GM12891 (cell line): ENCODE results near the gene FAM169A.
A peak's percentile ranks its signal among the peaks of the same experiment; 100 is the strongest.
"Not testable (repeated sequence)": the region's sequence is repeated elsewhere in the genome, so short reads cannot be mapped to it uniquely, and the experiment has no call there.

Experiments
- DNase-seq: peaks from one replicate; pipeline ENCODE4 v3.0.0; 2011; ENCODE audit warnings: low spot score; ENCODE audit not compliant: insufficient read length
- FAIRE-seq: peaks from 2 replicates; lab custom pipeline; 2011; peaks lifted over from hg19 to GRCh38; lab: Jason Lieb, UNC
- PAX5 ChIP-seq: IDR thresholded peaks from 2 replicates; pipeline ENCODE4 v1.6.1; 2011; ENCODE audit warnings: low read length, moderate library complexity, mild to moderate bottlenecking; ENCODE audit not compliant: insufficient read depth, severe bottlenecking
- POLR2A ChIP-seq: IDR thresholded peaks from 2 replicates; pipeline ENCODE4 v1.6.1; 2011; ENCODE audit warnings: low read depth, low read length, control low read depth
- POLR2AphosphoS5 ChIP-seq: IDR thresholded peaks from 2 replicates; pipeline ENCODE4 v1.6.1; 2011; ENCODE audit warnings: low read depth, low read length, control low read depth
- POU2F2 ChIP-seq: IDR thresholded peaks from 2 replicates; pipeline ENCODE4 v1.6.1; 2011; ENCODE audit warnings: low read depth, mild to moderate bottlenecking, control low read depth, low read length, moderate library complexity
- SPI1 ChIP-seq: IDR thresholded peaks from 2 replicates; pipeline ENCODE4 v1.6.1; 2011; ENCODE audit warnings: low read depth, low read length, control low read depth
- TAF1 ChIP-seq: IDR thresholded peaks from 2 replicates; pipeline ENCODE4 v1.6.1; 2011; ENCODE audit warnings: low read depth, low read length, control low read depth

The FAM169A gene

DNA sequence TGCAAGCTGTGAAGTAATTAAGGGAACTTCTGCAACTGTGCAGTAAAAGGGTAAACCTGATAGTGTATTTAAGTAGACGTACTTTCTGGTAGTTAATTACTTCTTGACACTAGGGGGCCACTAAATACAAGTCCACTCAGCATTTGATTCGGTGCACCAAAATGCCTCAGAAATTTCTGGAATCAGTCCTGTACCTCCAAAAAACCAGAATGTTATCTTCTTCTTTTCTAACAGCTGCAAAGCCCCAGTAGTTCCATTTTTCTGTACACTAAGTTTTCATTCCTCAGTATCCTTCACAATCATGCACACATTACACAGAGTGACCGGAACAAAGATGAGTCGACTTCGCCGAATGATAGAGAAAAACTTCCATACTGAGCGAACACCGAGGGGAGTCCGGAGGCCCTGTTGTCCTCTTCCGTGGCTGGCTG lies 99.8 kb downstream of the FAM169A start:
- FAIRE-seq = peak; percentile 64
- peak; percentile 39 for DNase-seq
- no peak for TF ChIP-seq TAF1

DNA sequence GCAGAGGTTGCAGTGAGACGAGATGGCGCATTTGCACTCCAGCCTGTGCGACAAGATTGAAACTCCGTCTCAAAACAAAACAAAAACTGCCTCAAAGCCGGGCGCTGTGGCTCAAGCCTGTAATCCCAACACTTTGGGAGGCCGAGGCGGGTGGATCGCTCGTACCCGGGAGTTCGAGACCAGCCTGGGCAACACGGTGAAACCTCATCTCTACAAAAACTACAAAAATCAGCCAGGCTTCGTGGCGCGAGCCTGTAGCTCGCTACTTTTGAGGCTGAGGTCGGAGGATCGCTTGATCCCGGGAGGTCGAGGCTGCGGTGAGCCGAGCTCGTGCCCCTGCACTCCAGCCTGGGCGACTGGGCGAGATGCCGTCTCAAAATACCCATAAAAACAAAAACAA lies 100.3 kb downstream of the FAM169A start:
- FAIRE-seq = no peak
- no peak for DNase-seq

GRCh38 chr5:74765201-74765600 lies 101.0 kb downstream of the FAM169A start:
- DNase-seq = no peak
- no peak for FAIRE-seq
- no peak for TF ChIP-seq POLR2AphosphoS5
- TF ChIP-seq POLR2A = no peak
- no peak for TF ChIP-seq TAF1
- TF ChIP-seq SPI1 = no peak
- TF ChIP-seq PAX5 = no peak
- TF ChIP-seq POU2F2 = no peak

More for the DNA sequence above, 100.3 kb downstream of the FAM169A start:
- no peak for TF ChIP-seq POU2F2
- TF ChIP-seq PAX5 = no peak
- TF ChIP-seq POLR2AphosphoS5 = no peak
- no peak for TF ChIP-seq POLR2A
- no peak for TF ChIP-seq TAF1
- TF ChIP-seq SPI1 = no peak

DNA sequence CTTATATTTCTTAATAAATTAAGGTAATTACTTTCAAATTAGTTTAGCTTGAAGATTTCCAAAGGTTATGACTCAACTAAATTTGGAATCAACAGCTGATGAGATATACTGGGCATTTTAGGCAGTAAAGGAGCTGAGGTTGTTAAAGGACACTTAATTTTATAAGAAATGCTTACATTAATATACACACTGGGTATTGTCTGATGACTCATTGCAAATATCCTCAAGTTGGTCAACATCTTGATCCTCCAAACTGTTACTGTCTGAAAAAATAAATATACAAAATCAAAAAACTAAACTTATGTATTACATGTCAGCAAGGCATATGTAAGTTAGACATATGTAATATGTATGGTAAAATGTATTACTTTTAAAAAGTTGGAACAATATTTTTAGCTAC lies 102.7 kb downstream of the FAM169A start:
- no peak for DNase-seq
- TF ChIP-seq POLR2AphosphoS5 = no peak
- TF ChIP-seq POU2F2 = no peak
- no peak for TF ChIP-seq PAX5
- no peak for TF ChIP-seq TAF1
- no peak for TF ChIP-seq SPI1
- no peak for TF ChIP-seq POLR2A
- no peak for FAIRE-seq

- FAIRE-seq = no peak
- DNase-seq = no peak
- TF ChIP-seq POLR2A (no peak), POLR2AphosphoS5 (no peak), SPI1 (no peak), TAF1 (no peak), POU2F2 (no peak), PAX5 (no peak)
Observed at GRCh38 chr5:74762599-74762998, 103.6 kb downstream of the FAM169A start.

- no peak for TF ChIP-seq POLR2AphosphoS5
- no peak for TF ChIP-seq POU2F2
- TF ChIP-seq PAX5 = no peak
- no peak for TF ChIP-seq TAF1
- TF ChIP-seq POLR2A = no peak
- no peak for TF ChIP-seq SPI1
- FAIRE-seq (no peak), DNase-seq (no peak)
Observed at GRCh38 chr5:74761241-74761640, 104.9 kb downstream of the FAM169A start.

GRCh38 chr5:74748742-74749141 lies 117.4 kb downstream of the FAM169A start:
- FAIRE-seq, DNase-seq: not testable (repeated sequence)

DNA sequence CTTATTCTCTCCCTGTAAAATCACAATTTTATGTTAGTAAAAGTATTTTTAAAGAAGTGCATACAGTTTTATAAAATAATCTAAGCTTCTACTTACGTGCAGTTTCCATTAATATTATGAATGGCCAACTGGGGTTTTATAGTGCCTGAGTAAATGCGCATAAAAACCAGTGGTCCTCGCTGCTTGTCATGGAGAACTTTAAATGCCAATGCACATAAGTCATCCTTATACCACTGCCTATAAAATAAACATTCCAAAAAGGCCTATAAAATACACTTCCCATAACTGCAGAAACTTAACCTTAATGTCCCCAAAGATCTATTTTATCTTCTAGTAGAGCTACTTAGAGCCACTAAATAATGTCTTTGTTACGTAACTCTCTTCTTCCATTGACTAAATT lies 127.8 kb downstream of the FAM169A start:
- FAIRE-seq (no peak), DNase-seq (no peak)
- no peak for TF ChIP-seq POLR2A
- TF ChIP-seq SPI1 = no peak
- TF ChIP-seq POU2F2 = no peak
- no peak for TF ChIP-seq PAX5
- TF ChIP-seq TAF1 = no peak
- no peak for TF ChIP-seq POLR2AphosphoS5

DNA sequence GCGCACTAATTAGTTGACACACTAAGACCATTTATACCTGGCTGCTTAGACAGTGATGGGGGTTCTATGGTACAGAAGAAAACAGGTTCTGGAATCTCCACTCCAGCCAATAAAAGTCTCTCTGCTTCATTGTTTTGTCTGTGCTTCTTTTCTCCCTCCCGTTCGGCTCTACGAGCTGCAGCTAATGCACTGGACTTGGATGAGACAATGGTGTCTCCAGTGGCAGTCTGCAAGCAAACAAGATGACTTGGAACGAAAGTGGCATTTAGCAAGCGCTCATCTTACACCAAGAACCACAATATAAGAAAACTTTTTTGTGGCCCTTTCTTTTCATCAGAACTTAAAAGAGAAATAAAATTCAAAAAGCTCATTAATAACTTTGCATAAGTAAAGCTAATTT lies 129.4 kb downstream of the FAM169A start:
- DNase-seq (no peak), FAIRE-seq (no peak)
- TF ChIP-seq POLR2AphosphoS5 (no peak), POU2F2 (no peak), TAF1 (no peak), PAX5 (no peak), POLR2A (no peak), SPI1 (no peak)
